DOHH2 (cell line): ENCODE measurements around the gene TRIB2.

Experiments
- CTCF ChIP-seq: fragments of 200-600 bp; sonication (generic); IDR thresholded peaks from one replicate; pipeline ENCODE4 v1.5.1; 2014; ENCODE audit warnings: antibody characterized with exemption, mild to moderate bottlenecking, low read depth, low read length; ENCODE audit not compliant: poor library complexity, severe bottlenecking
- EZH2phosphoT487 ChIP-seq: fragments of 200-600 bp; sonication (generic); IDR thresholded peaks from 2 replicates; pipeline ENCODE4 v1.6.1; 2017; ENCODE audit warnings: borderline replicate concordance, mild to moderate bottlenecking, antibody characterized with exemption, low read length, moderate library complexity, mixed read lengths

GRCh38 chr2:12720278-12720620, 3.5 kb downstream of the TRIB2 start:
- TF ChIP-seq CTCF (no peak), EZH2phosphoT487 (no peak)
